Sciatic nerve (tissue), 2 donors: ENCODE results near the gene CTLA4. TPM values are rescaled to one million over a fixed set of nuclear protein-coding genes. Genes with fewer than 3 reads are reported as not detected.
A peak's percentile ranks its signal among the peaks of the same experiment; 100 is the strongest.
"Not testable (repeated sequence)": the region's sequence is repeated elsewhere in the genome, so short reads cannot be mapped to it uniquely, and the experiment has no call there.

Experiments used
- ATAC-seq: fragments of 200-7000 bp; cut with Tn5 transposase; one replicate; pipeline ENCODE4 v1.9.1; 2020; ENCODE audit warnings: mild to moderate bottlenecking, moderate library complexity
- DNase-seq: peaks from one replicate; pipeline ENCODE4 v3.0.0-alpha.2; 2020; ENCODE audit warnings: low spot score
- intact Hi-C: fragments of 100-400 bp; cut with DNase I; formaldehyde crosslinking; loops from one replicate; pipeline ENCODE4 v1.14.2; 2022
- total RNA-seq: library from RNA; stranded (reverse); fragmentation: NEBNext Ultra II Directional; extraction: Animal tissue kit (Norgen Biotek cat#: 25700); gene quantifications from one replicate; pipeline ENCODE4 v1.2.1, GENCODE V29; 2021
- donor health status: DM: no; HTN: no; CAD: no.
- donor health status: DM: no; HTN: no; CAD: no.

The CTLA4 gene
- total RNA-seq, 1 donor from 2014 or later: 0.67 TPM

GRCh38 chr2:203853271-203853670 lies 14.3 kb upstream of the CTLA4 start:
- ATAC-seq: no peak
- DNase-seq: no peak
- intact Hi-C loops: no loop called here

DNA sequence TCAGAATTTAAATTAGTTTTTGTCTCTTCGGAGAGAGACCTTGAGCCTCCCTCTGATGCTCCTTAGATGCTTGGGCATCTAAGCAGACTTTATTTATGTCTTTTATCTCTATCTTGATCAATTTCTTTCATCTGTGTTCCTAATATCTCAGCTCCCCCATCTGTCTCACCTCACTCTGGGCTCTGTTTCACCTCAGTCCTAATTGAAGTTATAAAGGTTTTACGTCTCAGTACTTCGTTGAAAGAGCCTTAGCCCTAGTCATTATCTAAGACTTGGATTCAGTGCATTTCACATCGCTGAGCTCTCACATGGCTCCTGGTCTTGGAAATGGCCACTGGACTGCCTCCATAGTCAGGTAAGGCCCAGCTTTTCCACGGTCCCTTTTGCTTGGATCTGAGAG lies 13.8 kb upstream of the CTLA4 start:
- ATAC-seq (no peak), DNase-seq (no peak)
- intact Hi-C loops: no loop called here

DNA sequence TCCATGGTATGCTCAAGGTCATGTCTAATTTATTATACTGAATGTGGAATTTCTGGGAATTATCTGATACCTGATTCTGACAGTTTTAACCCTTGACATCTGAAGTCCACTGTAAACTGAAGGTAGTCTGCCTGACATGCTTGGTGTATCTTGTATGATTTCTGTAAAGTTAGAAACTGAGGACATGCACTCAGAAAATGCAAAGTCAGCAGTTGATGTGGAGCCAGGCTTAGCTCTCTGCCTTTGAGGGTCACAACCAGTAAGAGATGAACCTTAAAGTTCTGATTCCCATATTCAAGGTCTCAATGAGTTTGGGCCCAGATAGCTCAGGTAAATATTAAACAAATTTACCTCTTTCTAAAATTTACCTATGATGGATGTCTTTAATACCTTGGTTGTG lies 12.3 kb upstream of the CTLA4 start:
- ATAC-seq: no peak
- intact Hi-C loops: no loop called here

DNA sequence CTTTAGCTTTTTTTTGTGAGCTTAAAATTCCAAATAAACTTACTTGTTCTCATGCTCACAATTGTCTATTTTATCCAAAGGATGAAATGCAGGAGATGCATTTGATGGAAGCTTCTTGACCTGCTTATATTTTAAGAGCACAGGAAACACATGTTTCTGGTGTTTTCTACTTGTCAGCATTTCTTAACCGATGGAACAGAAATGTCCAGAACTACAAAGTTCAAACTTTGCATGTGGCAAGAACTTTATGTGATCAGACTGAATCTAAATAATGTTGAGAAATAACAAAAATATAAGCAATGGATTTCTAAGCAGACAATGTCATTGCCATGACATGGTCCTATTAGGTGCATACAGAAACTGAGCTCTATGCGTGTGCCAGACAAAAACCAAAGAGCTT lies 9.9 kb upstream of the CTLA4 start:
- intact Hi-C loops: no loop called here
- no peak for DNase-seq
- ATAC-seq: no peak

More for the DNA sequence above, 12.3 kb upstream of the CTLA4 start:
- DNase-seq: no peak

- ATAC-seq (no peak), DNase-seq (no peak)
- intact Hi-C loops: no loop called here
These were observed 9.4 kb upstream of the CTLA4 start for GRCh38 chr2:203858176-203858575.

GRCh38 chr2:203859030-203859789 lies 8.4 kb upstream of the CTLA4 start:
- ATAC-seq (no peak), DNase-seq (no peak)
- intact Hi-C loops: no loop called here

DNA sequence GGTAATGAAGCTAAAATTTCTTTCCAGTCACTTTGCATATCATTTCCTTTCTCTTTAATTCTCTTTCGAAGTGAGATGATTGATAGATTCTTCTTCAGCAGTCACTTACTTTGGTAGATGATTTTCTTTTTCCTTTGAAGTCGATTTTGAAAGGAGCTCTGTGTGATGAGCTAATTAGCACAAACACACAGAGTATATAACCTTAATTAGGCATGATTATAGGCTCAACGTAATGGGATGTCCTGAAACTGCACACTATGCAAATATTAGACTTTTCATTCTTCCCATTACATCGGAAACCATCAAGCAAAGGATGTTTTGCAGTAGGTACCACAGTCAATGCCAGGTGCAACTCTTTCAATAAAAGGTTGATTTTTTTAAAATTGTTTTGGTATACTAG lies 6.4 kb upstream of the CTLA4 start:
- no peak for ATAC-seq

GRCh38 chr2:203861607-203862006 lies 6.0 kb upstream of the CTLA4 start:
- intact Hi-C loops: no loop called here
- DNase-seq: no peak
- ATAC-seq: no peak

More for the DNA sequence above, 6.4 kb upstream of the CTLA4 start:
- intact Hi-C loops: no loop called here
- DNase-seq: no peak

- intact Hi-C loops: no loop called here
- DNase-seq: no peak
- no peak for ATAC-seq
These were observed 1.9 kb downstream of the CTLA4 start for GRCh38 chr2:203869223-203870042.

DNA sequence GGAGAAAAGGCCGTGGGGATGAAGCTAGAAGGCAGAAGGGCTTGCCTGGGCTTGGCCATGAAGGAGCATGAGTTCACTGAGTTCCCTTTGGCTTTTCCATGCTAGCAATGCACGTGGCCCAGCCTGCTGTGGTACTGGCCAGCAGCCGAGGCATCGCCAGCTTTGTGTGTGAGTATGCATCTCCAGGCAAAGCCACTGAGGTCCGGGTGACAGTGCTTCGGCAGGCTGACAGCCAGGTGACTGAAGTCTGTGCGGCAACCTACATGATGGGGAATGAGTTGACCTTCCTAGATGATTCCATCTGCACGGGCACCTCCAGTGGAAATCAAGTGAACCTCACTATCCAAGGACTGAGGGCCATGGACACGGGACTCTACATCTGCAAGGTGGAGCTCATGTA lies 2.9 kb downstream of the CTLA4 start:
- intact Hi-C loops: no loop called here
- no peak for ATAC-seq
- DNase-seq: no peak

DNA sequence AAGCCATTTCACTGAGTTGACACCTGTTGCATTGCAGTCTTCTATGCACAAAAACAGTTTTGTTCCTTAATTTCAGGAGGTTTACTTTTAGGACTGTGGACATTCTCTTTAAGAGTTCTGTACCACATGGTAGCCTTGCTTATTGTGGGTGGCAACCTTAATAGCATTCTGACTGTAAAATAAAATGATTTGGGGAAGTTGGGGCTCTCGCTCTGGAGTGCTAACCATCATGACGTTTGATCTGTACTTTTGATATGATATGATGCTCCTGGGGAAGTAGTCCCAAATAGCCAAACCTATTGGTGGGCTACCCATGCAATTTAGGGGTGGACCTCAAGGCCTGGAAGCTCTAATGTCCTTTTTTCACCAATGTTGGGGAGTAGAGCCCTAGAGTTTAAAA lies 3.4 kb downstream of the CTLA4 start:
- intact Hi-C loops: no loop called here
- DNase-seq: no peak

GRCh38 chr2:203871371-203871983 lies 3.9 kb downstream of the CTLA4 start:
- DNase-seq: no peak
- intact Hi-C loops: no loop called here
- ATAC-seq: peak; percentile 39

More for the DNA sequence above, 3.4 kb downstream of the CTLA4 start:
- ATAC-seq: peak; percentile 78

DNA sequence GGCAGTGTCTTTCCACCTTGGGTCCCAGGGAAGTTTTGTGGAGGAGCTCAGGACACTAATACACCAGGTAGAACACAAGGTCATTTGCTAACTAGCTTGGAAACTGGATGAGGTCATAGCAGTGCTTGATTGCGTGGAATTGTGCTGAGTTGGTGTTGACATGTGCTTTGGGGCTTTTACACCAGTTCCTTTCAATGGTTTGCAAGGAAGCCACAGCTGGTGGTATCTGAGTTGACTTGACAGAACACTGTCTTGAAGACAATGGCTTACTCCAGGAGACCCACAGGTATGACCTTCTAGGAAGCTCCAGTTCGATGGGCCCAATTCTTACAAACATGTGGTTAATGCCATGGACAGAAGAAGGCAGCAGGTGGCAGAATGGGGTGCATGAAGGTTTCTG lies 5.9 kb downstream of the CTLA4 start:
- intact Hi-C loops: no loop called here
- DNase-seq (no peak), ATAC-seq (no peak)

GRCh38 chr2:203873921-203874631 lies 6.5 kb downstream of the CTLA4 start:
- intact Hi-C loops: no loop called here
- DNase-seq (no peak), ATAC-seq (no peak)

DNA sequence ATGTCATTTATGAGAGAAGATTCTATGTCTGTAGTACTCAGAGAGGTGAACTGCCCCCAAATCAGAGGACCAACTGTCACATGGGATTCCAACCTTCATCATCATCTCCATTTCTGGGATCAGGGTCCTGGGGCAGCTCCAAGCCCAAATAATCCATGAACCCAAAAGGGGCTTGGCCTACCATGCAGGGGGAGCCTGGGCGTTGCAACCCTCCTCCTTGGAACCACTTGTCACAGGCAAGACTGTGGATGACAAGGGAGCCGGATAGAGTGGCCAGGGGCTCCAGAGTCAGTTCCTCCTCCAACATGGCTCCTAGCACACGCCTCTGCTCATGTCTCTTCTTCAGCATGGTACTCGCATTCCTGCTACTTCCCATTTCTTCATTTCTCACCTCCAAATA lies 7.9 kb downstream of the CTLA4 start:
- intact Hi-C loops: no loop called here
- ATAC-seq: no peak
- DNase-seq: no peak

- intact Hi-C loops: no loop called here
- DNase-seq: no peak
- peak; percentile 74 for ATAC-seq
These were observed 8.8 kb downstream of the CTLA4 start for GRCh38 chr2:203876328-203876727.

- intact Hi-C loops: no loop called here
- ATAC-seq (no peak), DNase-seq (no peak)
These were observed 10.5 kb downstream of the CTLA4 start for GRCh38 chr2:203878063-203878462.

- intact Hi-C loops: no loop called here
These were observed 13.1 kb downstream of the CTLA4 start for GRCh38 chr2:203880557-203881125.

DNA sequence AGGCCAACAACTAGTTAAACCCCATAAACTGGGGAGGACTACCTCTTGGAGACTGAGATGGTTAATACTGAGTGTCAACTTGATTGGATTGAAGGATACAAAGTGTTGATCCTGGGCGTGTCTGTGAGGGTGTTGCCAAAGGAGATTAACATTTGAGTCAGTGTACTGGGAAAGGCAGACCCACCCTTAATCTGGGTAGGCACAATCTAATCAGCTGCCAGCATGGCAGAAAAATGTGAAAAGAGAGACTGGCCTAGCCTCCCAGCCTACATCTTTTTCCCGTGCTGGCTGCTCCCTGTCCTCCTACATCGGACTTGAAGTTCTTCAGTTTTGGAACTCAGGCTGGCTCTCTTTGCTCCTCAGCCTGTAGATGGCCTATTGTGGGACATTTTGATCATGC lies 13.6 kb downstream of the CTLA4 start:
- DNase-seq, ATAC-seq, intact Hi-C loops: not testable (repeated sequence)

More at GRCh38 chr2:203880557-203881125, 13.1 kb downstream of the CTLA4 start:
- ATAC-seq (peak; percentile 38), DNase-seq (no peak)
